Retina (tissue), 1 donor: ENCODE results near the gene OR7G3.
A peak's percentile ranks its signal among the peaks of the same experiment; 100 is the strongest.

Experiments used
- DNase-seq: peaks from one replicate; pipeline ENCODE4 v3.0.0-alpha.2; 2016

OR7G3 gene

DNA sequence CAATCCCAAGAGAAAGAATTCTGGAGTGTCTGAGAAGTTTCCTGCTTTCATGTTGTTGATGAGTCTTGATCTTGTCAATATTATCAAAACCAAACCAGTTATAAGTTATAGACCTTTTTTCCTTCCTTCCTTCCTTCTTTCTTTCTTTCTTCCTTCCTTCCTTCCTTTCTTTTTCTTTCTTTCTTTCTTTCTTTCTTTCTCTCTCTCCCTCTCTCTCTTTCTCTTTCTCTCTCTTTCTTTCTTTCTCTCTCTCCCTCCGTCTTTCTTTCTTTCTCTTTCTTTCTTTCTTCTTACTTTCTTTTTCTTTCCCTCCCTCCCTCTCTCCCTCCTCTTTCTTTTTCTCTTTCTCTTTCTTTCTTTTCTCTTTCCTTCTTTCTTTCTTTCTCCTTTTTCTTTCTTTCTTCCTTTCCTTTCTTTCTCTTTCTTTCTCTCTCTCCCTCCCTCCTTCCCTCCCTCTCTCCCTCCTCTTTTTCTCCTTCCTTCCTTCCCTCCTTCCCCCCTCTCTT is at the start of gene OR7G3:
Gene OR7G3 (minus strand): TSS at position 51 of the 506 bp plus-strand sequence. CDS start 0 bp downstream, at position 51.
- no peak for DNase-seq

DNA sequence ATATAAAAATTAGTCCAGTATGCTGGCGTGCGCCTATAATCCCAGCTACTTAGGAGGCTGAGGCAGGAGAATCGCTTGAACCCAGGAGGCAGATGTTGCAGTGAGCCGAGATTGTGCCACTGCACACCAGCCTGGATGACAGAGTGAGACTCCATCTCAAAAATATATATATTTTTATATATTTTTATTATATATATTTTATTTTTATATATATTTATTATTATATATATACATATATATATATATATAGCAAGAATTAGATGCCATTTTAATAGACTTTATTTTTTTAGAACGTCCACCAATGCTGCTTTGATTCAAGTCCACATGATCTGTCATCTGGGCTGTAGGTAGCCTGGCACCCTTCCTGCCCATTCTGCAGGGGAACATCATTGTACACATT is 48.6 kb upstream of the OR7G3 start:
- no peak for DNase-seq

DNA sequence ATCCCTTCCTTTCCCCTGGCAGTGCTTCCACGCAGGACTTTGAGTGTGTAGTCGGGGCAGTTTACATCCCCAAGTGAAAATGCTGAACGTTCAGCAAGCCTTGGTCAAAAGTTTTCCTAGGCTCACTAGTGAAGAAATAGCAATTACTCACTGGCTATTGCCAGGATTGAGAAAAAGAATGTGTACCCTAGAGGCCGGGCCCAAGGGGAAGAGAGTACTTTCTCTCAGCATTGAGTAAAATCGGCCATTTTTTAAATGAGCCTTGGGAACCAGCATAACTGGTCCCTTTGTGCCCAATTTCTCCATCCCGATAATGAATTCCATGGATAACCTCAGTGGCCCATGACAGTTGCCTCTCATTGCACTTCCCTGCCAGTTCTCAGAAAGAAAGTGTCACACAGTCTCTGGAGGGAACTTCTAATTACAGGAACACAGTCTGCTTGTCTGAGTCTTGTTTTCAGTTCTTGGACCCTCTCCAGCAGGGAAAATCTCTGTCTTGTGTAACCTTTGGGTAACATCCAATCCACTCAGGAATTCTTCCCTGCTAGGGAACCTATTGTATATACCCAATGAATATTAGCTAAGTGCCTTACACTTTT is 44.7 kb upstream of the OR7G3 start:
- DNase-seq: no peak

- DNase-seq: no peak
These were observed 40.1 kb upstream of the OR7G3 start for GRCh38 chr19:9166846-9167245.

- no peak for DNase-seq
These were observed 38.5 kb upstream of the OR7G3 start for GRCh38 chr19:9165261-9165660.

- DNase-seq: no peak
These were observed 34.7 kb upstream of the OR7G3 start for GRCh38 chr19:9161427-9161826.

GRCh38 chr19:9159891-9160290 is 33.1 kb upstream of the OR7G3 start:
- no peak for DNase-seq

GRCh38 chr19:9156304-9156703 is 29.6 kb upstream of the OR7G3 start:
- no peak for DNase-seq

DNA sequence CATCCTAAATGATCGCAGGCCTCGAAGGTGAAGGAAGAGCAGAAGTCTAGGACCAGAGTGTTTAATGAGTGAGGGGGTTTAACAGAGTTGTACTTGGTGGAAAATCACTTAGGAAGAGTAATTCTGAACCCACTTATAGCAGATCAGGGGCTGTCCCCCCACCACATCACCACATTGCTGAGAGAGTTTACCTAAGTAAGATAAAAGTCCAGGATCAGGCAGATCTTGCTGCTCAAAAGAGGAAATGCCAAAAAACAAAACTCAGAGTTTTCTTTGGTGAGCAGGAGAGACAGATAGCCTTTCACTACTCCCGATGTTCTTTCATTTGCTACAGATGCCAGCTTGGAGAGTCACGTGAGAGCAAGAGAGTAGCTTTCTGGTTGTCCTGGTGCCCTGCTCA is 28.8 kb upstream of the OR7G3 start:
- DNase-seq: no peak

DNA sequence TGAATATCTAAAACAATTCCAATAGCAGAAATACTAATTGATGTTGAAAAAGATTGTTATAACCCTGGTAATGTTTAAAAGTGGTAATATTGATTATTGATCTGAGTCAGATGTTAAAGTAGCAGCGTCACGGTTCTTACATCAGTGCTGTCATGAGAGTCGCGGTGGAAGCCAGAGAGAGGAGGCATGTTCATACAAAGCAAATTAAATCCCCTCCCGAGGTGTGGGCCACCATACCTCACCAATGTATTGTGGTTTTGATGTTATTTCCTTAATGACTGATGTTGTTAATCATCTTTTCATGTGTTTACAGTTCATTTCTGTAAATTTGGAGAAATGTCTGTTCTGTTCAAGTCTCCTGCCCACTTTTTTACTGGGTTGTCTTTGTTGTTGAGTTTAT is 24.6 kb upstream of the OR7G3 start:
- DNase-seq: no peak

- no peak for DNase-seq
These were observed 23.9 kb upstream of the OR7G3 start for GRCh38 chr19:9150650-9151049.

- no peak for DNase-seq
These were observed 23.2 kb upstream of the OR7G3 start for GRCh38 chr19:9149997-9150396.

DNA sequence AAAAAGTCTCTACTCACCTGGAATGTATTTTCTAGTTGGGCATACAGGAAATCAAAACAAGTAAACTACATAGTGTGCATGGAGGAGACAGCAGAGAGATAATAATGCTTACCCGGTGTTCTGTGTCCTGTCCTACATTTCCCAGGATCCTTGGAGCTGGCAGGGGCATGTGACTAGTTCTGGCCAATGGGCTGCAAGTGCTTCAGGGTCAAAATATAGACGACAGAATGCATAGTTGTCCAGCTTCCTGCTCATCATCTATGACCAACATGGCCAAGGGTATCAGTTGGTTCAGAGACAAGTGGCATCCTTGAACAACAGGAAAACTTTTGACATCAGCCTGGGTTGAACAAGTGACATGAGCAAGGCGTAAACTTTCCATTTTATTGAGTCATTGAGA is 21.9 kb upstream of the OR7G3 start:
- no peak for DNase-seq

DNA sequence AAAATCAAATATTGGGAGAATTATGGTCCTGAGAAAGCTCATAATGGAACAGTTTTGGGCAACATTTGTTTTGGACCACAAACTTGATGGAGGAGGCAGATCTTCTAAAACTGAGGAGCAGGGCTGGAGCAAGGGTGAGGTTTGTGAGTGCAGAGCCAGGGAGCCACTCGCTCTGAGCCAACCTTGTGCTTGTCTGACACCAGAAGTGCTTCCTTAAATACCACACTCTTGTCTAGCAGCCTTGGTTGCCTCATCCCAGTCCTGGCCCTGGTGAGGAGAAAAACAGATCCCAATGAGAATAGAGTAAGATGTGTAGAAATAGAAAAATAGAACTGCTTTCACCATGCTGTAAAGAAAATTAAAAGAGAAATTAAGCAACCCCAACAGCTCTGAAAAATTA is 20.1 kb upstream of the OR7G3 start:
- DNase-seq: no peak

- no peak for DNase-seq
These were observed 18.2 kb upstream of the OR7G3 start for GRCh38 chr19:9144920-9145319.

GRCh38 chr19:9140159-9140874 is 13.6 kb upstream of the OR7G3 start, which contains the start of gene ZNF317:
ZNF317 (plus strand) TSS chr19:9140397; CDS start chr19:9156017, 15,620 bp downstream.
- peak; percentile 95 for DNase-seq

DNA sequence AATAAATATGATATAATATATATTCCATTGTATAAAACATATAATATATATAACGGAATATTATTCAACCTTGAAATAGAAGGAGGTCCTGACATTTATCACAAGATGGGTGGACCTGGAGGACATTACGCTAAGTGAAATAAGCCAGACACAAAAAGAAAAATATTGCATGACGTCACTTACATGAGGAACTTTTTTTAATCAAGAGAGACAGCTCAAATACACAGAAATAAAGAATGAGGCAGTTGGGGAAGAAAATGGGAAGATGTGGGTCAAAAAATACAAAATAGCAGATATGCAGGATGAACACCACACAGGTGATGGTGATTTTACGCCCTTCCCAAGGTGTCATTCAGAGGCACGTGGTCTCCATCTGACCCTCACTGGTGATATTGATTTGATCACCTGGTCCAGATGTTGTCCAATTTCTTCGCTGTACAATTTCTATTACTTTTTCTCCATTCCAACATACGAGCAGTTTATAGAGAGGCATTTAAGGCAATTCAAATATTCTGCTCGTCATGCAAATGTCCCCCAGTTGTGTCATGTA is 12.9 kb upstream of the OR7G3 start:
- no peak for DNase-seq

DNA sequence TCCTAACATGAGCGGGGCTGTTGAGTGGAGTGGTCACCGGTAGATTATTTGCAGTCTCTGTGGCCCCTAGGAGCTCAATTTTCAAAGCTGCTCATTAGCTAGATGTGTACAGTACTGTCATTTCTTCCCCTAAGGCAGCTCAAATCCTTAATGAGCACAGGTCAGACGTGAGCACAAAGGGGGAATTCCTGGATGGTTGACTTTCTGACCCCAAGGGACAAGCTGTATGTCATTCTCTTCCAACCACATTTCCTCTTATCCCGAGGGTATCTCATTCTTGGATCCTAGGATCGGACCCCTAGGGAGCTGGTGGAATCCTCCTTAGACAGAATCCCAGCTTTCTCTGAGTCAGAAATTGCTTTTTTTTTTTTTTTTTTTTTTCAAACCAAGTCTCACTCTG is 5.7 kb upstream of the OR7G3 start:
- DNase-seq: no peak

DNA sequence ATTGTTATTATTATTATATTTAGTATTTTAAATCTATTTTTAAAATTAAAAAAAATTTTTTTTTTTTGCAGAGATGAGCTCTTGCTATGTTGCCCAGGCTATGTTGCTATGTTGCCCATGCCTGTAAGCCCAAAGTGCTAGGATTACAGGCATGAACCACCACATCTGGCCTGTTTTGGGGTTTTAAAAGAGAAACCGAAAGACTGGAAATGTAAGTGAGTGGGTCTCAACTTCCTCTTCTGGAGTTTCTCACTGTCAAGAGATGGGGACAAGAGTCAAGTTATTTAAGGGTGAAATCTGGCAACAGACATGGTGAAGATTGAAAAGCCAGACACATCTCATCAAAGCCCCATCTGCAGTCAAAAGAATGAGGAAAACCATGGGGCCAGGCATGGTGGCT is 4.2 kb upstream of the OR7G3 start:
- DNase-seq: no peak

GRCh38 chr19:9128171-9128570 is 1.4 kb upstream of the OR7G3 start:
- DNase-seq: no peak

GRCh38 chr19:9116547-9116946 is 10.2 kb downstream of the OR7G3 start:
- no peak for DNase-seq

GRCh38 chr19:9115307-9115813 is 11.4 kb downstream of the OR7G3 start, which contains the start of gene OR7G1:
OR7G1 (minus strand) TSS chr19:9115763; CDS start chr19:9115763, 0 bp downstream.
- no peak for DNase-seq

DNA sequence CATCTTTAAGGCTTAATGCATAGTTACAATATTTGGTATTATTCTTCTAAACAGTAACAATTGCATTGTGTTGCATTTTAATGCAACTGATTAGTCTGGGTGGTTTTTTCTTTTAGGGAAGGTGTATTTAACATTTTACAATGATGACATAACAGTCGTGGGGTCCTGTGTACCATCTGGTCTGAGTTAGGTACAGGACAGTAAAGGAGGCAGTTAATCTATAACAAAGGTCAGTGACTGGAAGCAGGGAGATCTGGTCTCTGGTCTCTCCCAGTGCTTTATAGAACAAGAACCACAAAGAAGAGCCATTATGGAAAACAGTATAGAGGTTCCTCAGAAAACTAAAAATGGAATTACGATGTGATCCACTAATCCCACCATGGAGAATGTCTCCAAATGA is 16.8 kb downstream of the OR7G3 start:
- no peak for DNase-seq

GRCh38 chr19:9107375-9107774 is 19.4 kb downstream of the OR7G3 start, which contains the start of gene OR7G2:
OR7G2 (minus strand) TSS chr19:9107475; CDS start chr19:9103243, 4,232 bp downstream.
- DNase-seq: no peak
